Posterior vena cava (tissue), 2 donors: ENCODE results near the gene ACE. TPM values are rescaled to one million over a fixed set of nuclear protein-coding genes. Genes with fewer than 3 reads are reported as not detected.

Source experiments
- DNase-seq: peaks from one replicate; pipeline ENCODE4 v3.0.0-alpha.2; 2020; ENCODE audit warnings: low spot score
- intact Hi-C, 2 donors: fragments of 100-400 bp; cut with DNase I; formaldehyde crosslinking; loops; one replicate each; pipeline versions ENCODE4 v1.14.1 to v1.14.2; 2022 to 2023
- long read RNA-seq, 2 donors: library from polyadenylated mRNA; unstranded; transcript quantifications; one replicate each; pipeline ENCODE4 v2.0.0, GENCODE V29; 2020 to 2021
- total RNA-seq, 2 donors: library from RNA; stranded (reverse); fragmentation: NEBNext Ultra II Directional; extraction: Animal tissue kit (Norgen Biotek cat#: 25700); gene quantifications; one replicate each; pipeline ENCODE4 v1.2.1, GENCODE V29; 2021
- donor health status: DM: yes; HTN: yes; CAD: no.
- donor health status: DM: yes; HTN: yes; CAD: no.

Gene ACE
- 10 to 100 TPM in 1 of 2 donors, 1 to 10 TPM in 1; 9.9 to 16.3 TPM for total RNA-seq
- long read RNA-seq, donor 1, full-length matches to known transcripts, result 1 of 5 reads
- long read RNA-seq, donor 1, partial matches to known transcripts, result 4 of 5 reads
- long read RNA-seq, donor 1, other reads (novel, unspliced or antisense), result 0 of 5 reads
- long read RNA-seq, donor 2, partial matches to known transcripts, result 2 of 2 reads
- long read RNA-seq, donor 2, other reads (novel, unspliced or antisense), result 0 of 2 reads

GRCh38 chr17:63476854-63477479 lies at the start of gene ACE:
ACE (plus strand) TSS chr17:63477061; CDS start chr17:63477095, 34 bp downstream.
- no peak for DNase-seq
- intact Hi-C loops, result loop anchor here in 1 of 2 donors (5.0 kb wide), 1 partner anchor 50 kb away; no protein-coding TSS in a partner anchor

- intact Hi-C loops, result loop anchor here (5.0 kb wide), 3 partner anchors 48 to 183 kb away; partner anchors contain the start of genes ACE (in 1 of the 2) and TACO1 (in 1 of the 2)
- DNase-seq, result peak; percentile 50
These were observed 47.1 kb upstream of the ACE start for GRCh38 chr17:63429766-63430165.

- DNase-seq, result peak; percentile 20
These were observed 46.6 kb upstream of the ACE start for GRCh38 chr17:63430223-63430622.

GRCh38 chr17:63431618-63431938 lies 45.3 kb upstream of the ACE start:
- peak; percentile 53 for DNase-seq
- intact Hi-C loops, result loop anchor here in 1 of 2 donors (5.0 kb wide), 1 partner anchor 171 kb away; the partner anchor contains the start of gene TACO1

More at GRCh38 chr17:63430223-63430622, 46.6 kb upstream of the ACE start:
- intact Hi-C loops, result loop anchor here in 1 of 2 donors (5.0 kb wide), 1 partner anchor 172 kb away; the partner anchor contains the start of gene TACO1

- DNase-seq, result peak; percentile 50
- intact Hi-C loops, result loop anchor here in 1 of 2 donors (5.0 kb wide), 1 partner anchor 170 kb away; the partner anchor contains the start of gene TACO1
These were observed 44.7 kb upstream of the ACE start for GRCh38 chr17:63431939-63432804.

GRCh38 chr17:63433746-63434591 lies 42.9 kb upstream of the ACE start:
- intact Hi-C loops, result loop anchor here in 1 of 2 donors (5.0 kb wide), 1 partner anchor 168 kb away; the partner anchor contains the start of gene TACO1
- DNase-seq, result peak; percentile 96

- DNase-seq, result peak; percentile 88
- intact Hi-C loops, result loop anchor here in 1 of 2 donors (5.0 kb wide), 1 partner anchor 167 kb away; the partner anchor contains the start of gene TACO1
These were observed 41.8 kb upstream of the ACE start for GRCh38 chr17:63434951-63435571.

GRCh38 chr17:63435681-63436522 lies 41.0 kb upstream of the ACE start:
- DNase-seq, result no peak
- intact Hi-C loops, result no loop called here

GRCh38 chr17:63436523-63437110 lies 40.2 kb upstream of the ACE start:
- no peak for DNase-seq
- intact Hi-C loops, result no loop called here

- intact Hi-C loops, result no loop called here
- DNase-seq, result no peak
These were observed 39.4 kb upstream of the ACE start for GRCh38 chr17:63437287-63438091.

GRCh38 chr17:63438092-63439051 lies 38.5 kb upstream of the ACE start:
- intact Hi-C loops, result no loop called here
- DNase-seq, result no peak

- intact Hi-C loops, result loop anchor here in 1 of 2 donors (1.0 kb wide), 1 partner anchor 39 kb away; no protein-coding TSS in a partner anchor
- no peak for DNase-seq
These were observed 37.2 kb upstream of the ACE start for GRCh38 chr17:63439687-63440086.

- DNase-seq, result no peak
These were observed 36.6 kb upstream of the ACE start for GRCh38 chr17:63440127-63440769.

GRCh38 chr17:63440770-63441335 lies 36.0 kb upstream of the ACE start:
- intact Hi-C loops, result loop anchor here in 1 of 2 donors (1.0 kb wide), 1 partner anchor 37 kb away; no protein-coding TSS in a partner anchor
- no peak for DNase-seq

More at GRCh38 chr17:63440127-63440769, 36.6 kb upstream of the ACE start:
- intact Hi-C loops, result loop anchor here in 1 of 2 donors (1.0 kb wide), 1 partner anchor 38 kb away; no protein-coding TSS in a partner anchor
